HAP-1 (cell line): ENCODE results near the gene MEGF10.

ENCODE experiments used
- DNase-seq, 2 experiments: peaks; one replicate each; pipeline ENCODE4 v3.0.0-alpha.2; 2016 to 2020; ENCODE audit warnings: low spot score in 2 of 2
- H3K27me3 ChIP-seq: fragments of 250-450 bp; sonication (Bioruptor Pico); 2 replicates; pipeline ENCODE4 v1.5.1; 2020; ENCODE audit warnings: low read depth, mild to moderate bottlenecking, moderate library complexity
- H3K36me3 ChIP-seq: fragments of 250-450 bp; sonication (Bioruptor Pico); replicated peaks from 2 replicates; pipeline ENCODE4 v1.5.1; 2020; ENCODE audit warnings: mild to moderate bottlenecking
- H3K4me1 ChIP-seq: fragments of 250-450 bp; sonication (Bioruptor Pico); 2 replicates; pipeline ENCODE4 v1.5.1; 2020; ENCODE audit warnings: mild to moderate bottlenecking
- H3K4me3 ChIP-seq: fragments of 250-450 bp; sonication (Bioruptor Pico); 2 replicates; pipeline ENCODE4 v1.5.1; 2020; ENCODE audit warnings: mild to moderate bottlenecking, moderate library complexity
- H3K9me3 ChIP-seq: fragments of 250-450 bp; sonication (Bioruptor Pico); 2 replicates; pipeline ENCODE4 v1.5.1; 2020; ENCODE audit warnings: mild to moderate bottlenecking, moderate library complexity
- in situ Hi-C: fragments of 300-500 bp; cut with MboI; formaldehyde crosslinking; loops from 3 replicates; pipeline ENCODE4 v1.14.3; 2020; ENCODE audit warnings: low sequenced_read_pairs, inconsistent platforms, mixed read lengths

MEGF10 gene

GRCh38 chr5:127420758-127421157 is 130.2 kb downstream of the MEGF10 start:
- H3K27me3 ChIP-seq = no peaks in the 10 kb centered on the region
- no peaks in the 10 kb centered on the region for H3K36me3 ChIP-seq

GRCh38 chr5:127421471-127421870 is 130.9 kb downstream of the MEGF10 start:
- DNase-seq = no peak
- Histone ChIP-seq H3K27me3 (no peaks in the 10 kb centered on the region), H3K36me3 (no peaks in the 10 kb centered on the region), H3K4me3 (no peak overlapping the region), H3K9me3 (no peaks in the 10 kb centered on the region), H3K4me1 (no peaks in the 10 kb centered on the region)
- in situ Hi-C loops = no loop called here

More at GRCh38 chr5:127420758-127421157, 130.2 kb downstream of the MEGF10 start:
- Histone ChIP-seq H3K4me3 (no peak overlapping the region), H3K4me1 (no peaks in the 10 kb centered on the region), H3K9me3 (no peaks in the 10 kb centered on the region)
- DNase-seq = no peak
- in situ Hi-C loops = no loop called here

- in situ Hi-C loops = no loop called here
- no peaks in the 10 kb centered on the region for H3K9me3 ChIP-seq
- H3K4me1 ChIP-seq = no peaks in the 10 kb centered on the region
- no peaks in the 10 kb centered on the region for H3K36me3 ChIP-seq
- no peaks in the 10 kb centered on the region for H3K27me3 ChIP-seq
- no peak for DNase-seq
- no peak overlapping the region for H3K4me3 ChIP-seq
These were observed 132.7 kb downstream of the MEGF10 start for GRCh38 chr5:127423173-127423798.

- in situ Hi-C loops = no loop called here
- no peaks in the 10 kb centered on the region for H3K4me1 ChIP-seq
- no peak overlapping the region for H3K4me3 ChIP-seq
- no peaks in the 10 kb centered on the region for H3K9me3 ChIP-seq
- DNase-seq = peak in 1 of 2 experiments; percentile 25
- no peaks in the 10 kb centered on the region for H3K27me3 ChIP-seq
- H3K36me3 ChIP-seq = no peaks in the 10 kb centered on the region
These were observed 134.4 kb downstream of the MEGF10 start for GRCh38 chr5:127425037-127425436.

GRCh38 chr5:127425868-127426267 is 135.3 kb downstream of the MEGF10 start:
- H3K4me1 ChIP-seq = no peaks in the 10 kb centered on the region
- in situ Hi-C loops = no loop called here
- H3K4me3 ChIP-seq = no peak overlapping the region
- H3K36me3 ChIP-seq = no peaks in the 10 kb centered on the region
- no peaks in the 10 kb centered on the region for H3K27me3 ChIP-seq
- no peak for DNase-seq
- H3K9me3 ChIP-seq = no peaks in the 10 kb centered on the region

GRCh38 chr5:127426661-127427060 is 136.1 kb downstream of the MEGF10 start:
- H3K4me3 ChIP-seq = no peak overlapping the region
- in situ Hi-C loops = no loop called here
- H3K27me3 ChIP-seq = no peaks in the 10 kb centered on the region
- no peak for DNase-seq
- no peaks in the 10 kb centered on the region for H3K36me3 ChIP-seq
- no peaks in the 10 kb centered on the region for H3K9me3 ChIP-seq
- no peaks in the 10 kb centered on the region for H3K4me1 ChIP-seq

GRCh38 chr5:127428276-127428675 is 137.7 kb downstream of the MEGF10 start:
- Histone ChIP-seq H3K9me3 (no peaks in the 10 kb centered on the region), H3K36me3 (no peaks in the 10 kb centered on the region), H3K27me3 (no peaks in the 10 kb centered on the region), H3K4me1 (no peaks in the 10 kb centered on the region), H3K4me3 (no peak overlapping the region)
- DNase-seq = no peak
- in situ Hi-C loops = no loop called here

GRCh38 chr5:127428748-127429147 is 138.2 kb downstream of the MEGF10 start:
- in situ Hi-C loops = no loop called here
- H3K36me3 ChIP-seq = no peaks in the 10 kb centered on the region
- no peaks in the 10 kb centered on the region for H3K9me3 ChIP-seq
- no peaks in the 10 kb centered on the region for H3K27me3 ChIP-seq
- no peaks in the 10 kb centered on the region for H3K4me1 ChIP-seq
- DNase-seq = no peak
- no peak overlapping the region for H3K4me3 ChIP-seq

- Histone ChIP-seq H3K36me3 (no peaks in the 10 kb centered on the region), H3K27me3 (no peaks in the 10 kb centered on the region), H3K4me1 (no peaks in the 10 kb centered on the region), H3K4me3 (no peak overlapping the region), H3K9me3 (no peaks in the 10 kb centered on the region)
- no peak for DNase-seq
- in situ Hi-C loops = no loop called here
These were observed 139.3 kb downstream of the MEGF10 start for GRCh38 chr5:127429928-127430327.

GRCh38 chr5:127430627-127431026 is 140.0 kb downstream of the MEGF10 start:
- H3K27me3 ChIP-seq = no peaks in the 10 kb centered on the region
- no peak for DNase-seq
- in situ Hi-C loops = no loop called here
- H3K36me3 ChIP-seq = no peaks in the 10 kb centered on the region
- H3K9me3 ChIP-seq = no peaks in the 10 kb centered on the region
- no peaks in the 10 kb centered on the region for H3K4me1 ChIP-seq
- no peak overlapping the region for H3K4me3 ChIP-seq

GRCh38 chr5:127431977-127432585 is 141.5 kb downstream of the MEGF10 start:
- in situ Hi-C loops = no loop called here

GRCh38 chr5:127433526-127433925 is 142.9 kb downstream of the MEGF10 start:
- in situ Hi-C loops = no loop called here
- no peak for DNase-seq

More at GRCh38 chr5:127431977-127432585, 141.5 kb downstream of the MEGF10 start:
- no peak overlapping the region for H3K4me3 ChIP-seq
- H3K9me3 ChIP-seq = no peaks in the 10 kb centered on the region
- DNase-seq = no peak
- no peaks in the 10 kb centered on the region for H3K4me1 ChIP-seq
- 0 out of 2 replicates have a peak, but pooled peaks cover 3% of the 10 kb centered on the region for H3K27me3 ChIP-seq
- no peaks in the 10 kb centered on the region for H3K36me3 ChIP-seq

GRCh38 chr5:127434588-127434987 is 144.0 kb downstream of the MEGF10 start:
- Histone ChIP-seq H3K4me3 (no peak overlapping the region), H3K36me3 (no peaks in the 10 kb centered on the region), H3K27me3 (0 out of 2 replicates have a peak, but pooled peaks cover 4% of the 10 kb centered on the region), H3K4me1 (no peaks in the 10 kb centered on the region), H3K9me3 (no peaks in the 10 kb centered on the region)
- in situ Hi-C loops = no loop called here
- DNase-seq = no peak

More at GRCh38 chr5:127433526-127433925, 142.9 kb downstream of the MEGF10 start:
- H3K4me1 ChIP-seq = no peaks in the 10 kb centered on the region
- no peaks in the 10 kb centered on the region for H3K36me3 ChIP-seq
- no peak overlapping the region for H3K4me3 ChIP-seq
- 0 out of 2 replicates have a peak, but pooled peaks cover 4% of the 10 kb centered on the region for H3K27me3 ChIP-seq
- H3K9me3 ChIP-seq = no peaks in the 10 kb centered on the region

GRCh38 chr5:127435821-127436220 is 145.2 kb downstream of the MEGF10 start:
- no peaks in the 10 kb centered on the region for H3K36me3 ChIP-seq
- H3K27me3 ChIP-seq = 0 out of 2 replicates have a peak, but pooled peaks cover 4% of the 10 kb centered on the region
- no peaks in the 10 kb centered on the region for H3K4me1 ChIP-seq
- DNase-seq = no peak
- in situ Hi-C loops = no loop called here
- no peak overlapping the region for H3K4me3 ChIP-seq
- no peaks in the 10 kb centered on the region for H3K9me3 ChIP-seq
